ENCODE measurements around the gene REEP6.
"Not testable (repeated sequence)": the region's sequence is repeated elsewhere in the genome, so short reads cannot be mapped to it uniquely, and the experiment has no call there.

REEP6 gene

DNA sequence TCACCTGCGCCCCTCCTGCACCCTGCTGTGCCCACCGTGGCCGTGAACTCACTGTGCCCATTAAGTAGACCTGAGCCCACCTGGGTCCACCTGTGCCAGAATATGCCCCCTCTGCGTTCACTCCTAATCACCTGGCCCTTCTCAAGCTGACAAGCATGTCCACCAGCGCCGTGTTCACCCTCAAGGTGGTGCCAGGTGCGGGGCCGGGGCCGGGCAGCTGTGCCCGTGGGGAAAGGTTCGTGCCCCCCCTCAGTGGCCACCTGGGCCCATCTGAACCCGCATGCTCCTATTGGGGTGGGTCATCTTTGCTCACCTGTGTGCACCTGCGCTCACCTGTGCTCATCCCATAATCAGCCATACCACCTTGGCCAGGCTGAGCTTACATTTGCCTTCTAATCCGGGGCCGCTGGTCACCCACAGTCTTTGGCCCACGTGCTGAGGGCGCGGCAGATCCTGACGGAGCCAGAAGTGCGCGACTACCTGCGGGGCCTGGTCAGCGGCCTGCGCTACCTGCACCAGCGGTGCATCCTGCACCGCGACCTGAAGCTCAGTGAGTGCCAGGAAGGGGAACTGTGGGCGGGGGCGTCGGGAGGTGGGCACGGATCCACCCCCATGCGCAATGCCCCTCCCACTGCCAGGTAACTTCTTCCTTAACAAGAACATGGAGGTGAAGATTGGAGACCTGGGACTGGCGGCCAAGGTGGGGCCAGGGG, 35.2 kb downstream of the REEP6 start:
- no peak for DNase-seq

DNA sequence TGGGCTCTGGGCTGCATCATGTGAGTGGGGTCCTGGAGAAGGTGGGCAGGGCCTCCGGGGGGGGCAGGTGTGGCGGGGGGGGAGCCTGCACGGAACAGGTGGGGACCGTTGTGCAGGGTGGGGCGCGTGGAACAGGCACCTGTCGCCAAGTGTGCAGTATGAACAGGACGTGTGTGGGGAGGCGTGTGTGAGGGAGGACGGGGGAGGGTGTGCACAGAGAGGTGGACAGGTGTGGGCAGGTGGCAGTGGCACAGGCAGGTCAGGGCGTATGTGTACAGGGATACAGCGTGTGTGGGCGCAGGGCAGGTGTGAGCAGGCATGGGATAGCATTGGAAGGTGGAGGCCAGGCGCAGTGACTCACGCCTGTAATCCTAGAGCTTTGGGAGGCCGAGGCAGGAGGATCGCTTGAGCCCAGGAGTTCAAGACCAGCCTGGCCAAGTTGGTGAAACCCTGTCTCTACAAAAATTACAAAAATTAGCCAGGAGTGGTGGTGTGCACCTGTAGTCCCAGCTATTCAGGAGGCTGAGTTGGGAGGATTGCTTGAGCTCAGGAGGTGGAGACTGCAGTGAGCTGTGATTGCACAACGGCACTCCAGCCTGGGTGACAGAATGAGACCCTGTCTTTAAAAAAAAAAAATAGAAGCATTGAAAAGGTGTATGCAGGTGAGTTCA, 36.1 kb downstream of the REEP6 start:
- no peak for DNase-seq

DNA sequence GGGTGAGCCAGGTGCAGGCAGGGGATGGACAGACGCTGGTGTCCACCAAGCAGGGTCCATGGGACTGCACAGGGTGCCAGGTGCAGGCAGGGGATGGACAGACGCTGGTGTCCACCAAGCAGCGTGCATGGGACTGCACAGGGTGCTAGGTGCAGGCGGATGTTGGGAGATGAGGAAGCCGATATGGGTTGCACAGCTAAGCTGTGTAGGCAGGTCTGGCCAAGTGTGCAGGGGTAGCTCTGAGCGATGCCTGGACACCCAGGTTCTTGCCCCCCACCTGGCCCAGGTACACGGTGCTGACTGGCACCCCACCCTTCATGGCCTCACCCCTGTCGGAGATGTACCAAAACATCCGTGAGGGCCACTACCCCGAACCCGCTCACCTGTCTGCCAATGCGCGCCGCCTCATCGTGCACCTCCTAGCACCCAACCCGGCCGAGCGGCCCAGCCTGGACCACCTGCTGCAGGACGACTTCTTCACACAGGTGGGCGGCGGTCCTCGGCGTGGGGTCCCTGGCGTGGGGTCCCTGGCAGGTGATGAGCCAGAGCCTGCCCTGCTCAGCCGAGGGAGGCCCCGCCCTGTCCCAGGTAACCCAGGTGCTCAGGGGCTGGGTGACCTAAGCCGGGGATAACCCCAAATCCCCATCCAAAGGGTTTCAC, 36.8 kb downstream of the REEP6 start:
- no peak for DNase-seq

DNA sequence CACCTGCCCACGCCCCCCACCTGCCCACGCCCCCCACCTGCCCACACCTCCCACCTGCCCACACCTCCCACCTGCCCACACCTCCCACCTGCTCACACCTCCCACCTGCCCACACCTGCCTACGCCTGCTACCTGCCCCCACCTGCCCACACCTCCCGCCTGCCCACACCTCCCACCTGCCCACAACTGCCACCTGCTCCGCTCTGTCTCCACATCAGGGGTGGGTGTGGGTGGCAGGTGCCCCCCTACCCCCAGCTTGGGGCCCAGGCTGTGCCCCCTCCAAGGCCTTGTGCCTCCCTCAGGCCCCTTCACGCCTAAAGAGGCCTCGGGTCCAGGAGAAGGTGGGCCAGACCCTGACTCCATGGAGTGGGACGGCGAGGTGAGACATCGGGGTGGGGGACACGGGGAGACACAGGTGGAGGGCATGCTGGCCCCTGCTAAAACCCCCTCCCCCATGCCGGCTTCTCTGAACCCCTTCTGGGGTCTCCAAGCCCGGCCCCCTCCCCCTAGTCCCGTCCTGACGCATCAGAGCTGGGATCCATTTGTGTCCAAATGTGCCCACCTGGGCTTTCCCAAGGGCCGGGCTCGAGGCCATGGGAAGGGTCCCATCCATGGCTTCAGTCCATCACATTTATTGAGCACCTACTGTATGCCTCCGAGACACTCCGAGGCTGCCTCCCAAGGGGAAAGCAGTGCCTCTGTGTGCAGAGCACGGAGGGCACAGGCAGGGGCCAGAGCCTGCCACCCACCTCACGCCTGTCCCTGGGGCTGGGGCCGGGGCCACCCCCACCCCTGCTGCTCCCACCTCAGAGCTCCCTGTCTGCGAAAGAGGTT, 37.8 kb downstream of the REEP6 start:
- no peak for DNase-seq

DNA sequence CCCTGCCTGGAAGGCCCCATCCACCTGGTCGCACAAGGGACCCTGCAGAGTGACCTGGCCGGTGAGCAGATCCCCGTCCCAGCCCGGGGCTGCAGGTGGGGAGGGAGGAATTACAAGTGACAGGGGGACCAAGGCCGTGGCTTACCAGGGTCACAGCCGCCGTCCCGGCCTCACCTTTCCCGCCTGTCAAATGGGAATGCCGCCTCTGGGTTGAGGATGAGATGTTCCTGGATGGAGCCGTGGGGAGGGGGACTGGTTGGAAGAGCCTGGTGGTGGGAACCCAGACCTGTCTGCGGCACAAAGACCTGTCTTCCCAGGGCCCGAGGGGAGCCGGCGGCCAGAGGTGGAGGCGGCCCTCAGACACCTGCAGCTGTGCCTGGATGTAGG, 38.4 kb downstream of the REEP6 start:
- no peak for DNase-seq

DNA sequence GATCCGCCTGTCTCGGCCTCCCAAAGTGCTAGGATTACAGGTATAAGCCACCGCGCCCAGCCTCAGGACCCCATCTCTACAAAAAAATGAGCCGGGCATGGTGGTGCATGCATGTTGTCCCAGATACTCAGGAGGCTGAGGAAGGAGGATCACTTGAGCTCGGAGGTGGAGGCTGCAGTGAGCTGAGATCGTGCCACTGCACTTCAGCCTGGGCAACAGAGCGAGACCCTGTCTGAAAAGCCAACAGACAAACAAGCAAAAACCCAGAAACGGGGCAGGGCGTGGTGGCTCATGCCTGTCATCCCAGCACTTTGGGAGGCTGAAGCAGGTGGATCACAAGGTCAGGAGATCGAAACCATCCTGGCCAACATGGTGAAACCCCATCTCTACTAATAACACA, 39.9 kb downstream of the REEP6 start:
- DNase-seq = not testable (repeated sequence)

DNA sequence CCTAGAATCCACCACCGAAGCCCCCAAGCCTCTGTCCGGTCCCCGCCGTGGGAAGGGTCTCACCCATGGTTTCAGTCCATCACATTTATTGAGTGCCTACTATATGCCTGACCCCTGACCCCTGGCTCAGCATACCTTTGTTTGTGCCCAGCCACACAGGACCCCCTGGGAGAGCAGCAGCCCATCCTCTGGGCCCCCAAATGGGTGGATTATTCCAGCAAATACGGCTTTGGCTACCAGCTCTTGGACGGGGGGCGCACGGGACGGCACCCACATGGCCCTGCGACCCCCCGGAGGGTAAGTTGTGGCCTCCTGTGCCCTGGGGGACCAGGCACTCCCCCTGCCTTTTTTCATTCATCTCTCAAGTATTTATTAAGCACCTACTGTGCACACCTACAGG, 40.6 kb downstream of the REEP6 start:
- DNase-seq = no peak

DNA sequence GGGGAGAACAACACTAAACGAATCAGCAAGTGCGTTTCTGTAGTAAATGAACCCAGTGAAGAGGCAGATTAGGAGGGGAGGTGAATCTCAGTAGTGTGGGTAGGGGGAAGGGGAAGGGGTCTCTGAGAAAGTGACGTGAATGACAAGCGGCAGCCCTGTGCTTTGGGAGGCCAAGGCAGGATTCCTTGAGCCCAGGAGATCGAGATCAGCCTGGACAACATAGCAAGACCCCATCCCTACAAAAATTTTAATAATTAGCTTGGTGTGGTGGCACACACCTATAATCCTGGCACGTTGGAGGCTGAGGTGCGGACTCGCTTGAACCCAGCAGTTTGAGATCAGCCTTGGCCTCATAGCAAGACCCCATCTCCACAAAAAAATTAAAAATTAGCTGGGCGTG, 41.0 kb downstream of the REEP6 start:
- no peak for DNase-seq

DNA sequence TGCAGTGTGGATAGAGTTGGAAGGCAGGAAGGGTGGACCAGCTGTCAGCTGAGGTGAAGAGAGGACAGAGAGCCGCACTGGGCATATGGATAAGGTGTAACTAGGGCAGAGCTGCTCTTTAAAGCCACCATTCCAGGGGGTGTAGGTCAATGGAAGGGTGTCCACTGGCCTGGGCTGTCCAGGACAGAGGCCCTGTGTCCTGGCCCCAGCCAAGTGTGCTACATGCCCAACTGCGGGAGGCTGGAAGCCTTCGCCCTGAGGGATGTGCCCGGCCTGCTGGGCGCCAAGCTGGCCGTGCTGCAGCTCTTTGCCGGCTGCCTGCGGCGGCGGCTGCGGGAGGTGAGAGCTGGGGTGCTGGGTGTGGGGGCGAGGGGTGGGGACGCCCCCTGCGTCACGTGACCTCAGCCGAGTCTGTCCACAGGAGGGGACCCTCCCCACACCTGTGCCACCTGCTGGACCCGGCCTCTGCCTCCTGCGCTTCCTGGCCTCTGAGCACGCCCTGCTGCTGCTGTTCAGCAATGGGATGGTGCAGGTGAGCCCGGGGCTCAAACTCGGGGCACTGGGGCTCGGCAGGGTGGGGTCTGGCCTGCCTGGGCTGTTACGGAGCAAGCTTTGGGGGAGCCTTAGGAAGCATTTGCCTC, 42.6 kb downstream of the REEP6 start:
- no peak for DNase-seq

DNA sequence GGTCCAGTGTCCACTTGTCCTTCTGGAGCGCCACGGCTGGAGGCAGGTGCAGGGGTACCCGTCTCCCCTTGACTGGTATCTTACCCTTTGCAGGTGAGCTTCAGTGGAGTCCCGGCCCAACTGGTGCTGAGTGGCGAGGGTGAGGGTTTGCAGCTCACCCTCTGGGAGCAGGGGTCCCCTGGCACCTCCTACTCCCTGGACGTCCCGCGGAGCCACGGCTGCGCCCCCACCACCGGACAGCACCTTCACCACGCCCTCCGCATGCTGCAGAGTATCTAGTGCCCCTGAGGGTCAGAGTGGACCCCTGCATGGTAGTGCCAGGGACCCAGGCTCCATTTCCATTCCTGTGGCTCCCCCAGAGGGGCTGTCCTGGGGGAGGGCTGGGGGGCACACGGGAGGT, 44.0 kb downstream of the REEP6 start:
- DNase-seq = no peak

DNA sequence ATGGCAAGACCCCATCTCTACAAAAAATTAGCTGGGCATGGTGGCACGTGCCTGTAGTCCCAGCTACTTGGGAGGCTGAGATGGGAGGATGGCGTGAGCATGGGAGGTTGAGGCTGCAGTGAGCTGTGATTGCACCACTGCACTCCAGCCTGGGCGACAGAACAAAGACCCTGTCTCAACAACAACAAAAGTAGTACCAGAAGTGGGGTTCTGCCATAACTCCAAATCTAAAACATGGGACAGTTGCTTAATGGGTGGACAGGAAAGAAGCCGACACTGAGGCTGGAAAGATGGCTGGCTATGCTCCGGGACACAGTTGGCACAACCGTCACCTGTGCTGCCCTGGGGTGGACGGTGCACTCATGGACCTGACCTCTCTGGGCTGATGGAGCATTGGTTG, 44.7 kb downstream of the REEP6 start:
- DNase-seq = not testable (repeated sequence)

DNA sequence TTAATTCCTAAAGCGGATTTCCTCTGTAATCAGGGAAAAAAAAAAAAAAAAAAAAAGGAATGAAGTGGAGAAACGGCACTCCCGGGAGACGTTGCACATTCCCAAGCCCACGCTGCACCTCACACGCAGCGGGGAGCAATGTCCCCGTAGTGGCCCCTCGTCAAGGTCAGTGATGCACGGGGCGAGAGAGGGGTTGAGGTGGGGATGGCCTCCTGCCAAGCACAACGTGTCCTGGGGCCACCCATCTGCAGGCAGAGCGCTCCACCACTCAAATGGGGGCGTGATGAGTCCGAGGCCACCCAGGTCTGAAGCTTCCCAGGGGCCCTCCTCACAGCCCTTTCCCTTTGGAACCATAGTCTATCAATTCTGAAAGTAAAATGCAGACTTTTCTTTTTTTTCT, 48.0 kb downstream of the REEP6 start:
- no peak for DNase-seq

DNA sequence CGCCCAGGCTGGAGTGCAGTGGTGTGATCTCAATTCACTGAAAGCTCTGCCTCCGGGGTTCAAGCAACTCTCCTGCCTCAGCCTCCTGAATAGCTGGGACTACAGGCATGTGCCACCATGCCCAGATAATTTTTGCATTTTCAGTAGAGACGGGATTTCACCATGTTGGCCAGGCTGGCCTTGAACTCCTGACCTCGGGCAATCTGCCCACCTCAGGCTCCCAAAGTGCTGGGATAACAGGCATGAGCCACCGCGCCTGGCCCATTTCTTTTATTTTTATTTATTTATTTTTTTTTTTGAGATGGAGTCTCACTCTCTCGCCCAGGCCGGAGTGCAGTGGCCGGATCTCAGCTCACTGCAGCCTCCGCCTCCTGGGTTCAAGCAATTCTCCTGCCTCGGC, 48.8 kb downstream of the REEP6 start:
- not testable (repeated sequence) for DNase-seq

DNA sequence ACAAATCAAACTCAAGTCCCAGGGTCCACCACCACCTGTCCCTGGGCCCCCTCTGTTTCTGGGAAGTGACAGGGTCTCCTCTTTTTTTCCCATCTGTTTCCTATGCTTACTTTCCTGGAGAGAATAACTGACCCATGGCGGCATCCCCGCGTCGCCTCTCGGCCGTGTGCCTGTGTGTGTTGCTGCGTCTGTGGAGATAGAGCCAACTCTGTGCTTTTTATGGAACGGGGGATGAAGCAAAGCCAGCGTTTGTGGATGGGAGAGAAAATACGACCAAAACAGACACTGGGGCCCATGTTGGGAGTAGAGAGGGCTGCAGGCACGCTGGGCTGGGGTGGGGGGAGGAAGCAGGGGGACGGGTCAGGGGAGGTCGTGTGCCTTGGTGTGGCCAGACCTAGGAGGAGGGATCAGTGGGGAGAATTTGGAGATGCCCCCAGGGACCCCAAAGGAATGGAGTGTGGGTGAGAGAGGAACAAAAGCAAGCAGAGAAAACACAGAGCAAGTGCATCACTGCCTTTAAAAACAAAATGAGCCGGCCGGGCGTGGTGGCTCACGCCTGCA, 49.5 kb downstream of the REEP6 start:
- DNase-seq = no peak
